ENCODE measurements around the gene CALY.

CALY gene

DNA sequence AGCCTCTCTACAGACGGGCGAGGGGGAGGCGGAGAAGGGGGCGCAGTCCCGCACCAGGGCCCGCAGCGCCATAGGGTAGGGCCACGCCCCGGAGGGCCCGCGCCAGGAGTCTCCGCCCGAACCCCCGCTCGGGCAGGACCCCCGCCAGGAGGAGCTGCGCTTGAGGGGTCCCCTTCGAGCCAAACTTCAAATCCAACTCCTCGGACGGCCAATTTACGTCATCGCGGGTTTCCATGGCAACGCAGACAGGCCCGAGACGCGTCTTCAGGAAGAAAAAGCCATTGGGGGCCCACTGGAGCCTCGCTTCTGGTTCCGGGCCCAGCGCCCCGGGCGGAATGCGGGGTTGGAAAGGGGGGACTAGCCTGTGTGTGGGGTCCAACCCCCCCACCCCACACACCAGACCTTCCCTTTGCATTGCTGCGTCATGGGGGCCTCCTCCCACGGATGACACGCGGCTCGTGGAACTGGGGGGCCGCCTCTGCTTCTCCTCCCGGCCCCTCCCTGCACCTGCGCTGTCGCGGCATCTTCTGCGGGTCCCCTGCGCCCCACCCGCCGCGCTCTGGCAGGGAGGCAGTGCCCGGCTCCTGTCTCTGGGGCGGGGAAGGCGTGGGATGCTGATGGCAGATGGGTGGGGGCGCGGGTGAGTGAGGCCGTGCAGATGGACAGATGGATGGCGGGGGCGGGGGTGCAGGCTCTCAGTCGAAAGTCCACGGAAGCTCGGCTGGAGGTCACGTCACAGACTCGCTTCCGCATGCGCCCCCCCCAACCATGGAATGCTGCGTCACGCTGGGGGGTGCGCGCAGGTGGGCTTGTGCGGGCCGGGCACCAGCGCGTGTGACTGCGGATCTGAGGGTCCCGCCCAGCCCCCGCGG, 1.2 kb downstream of the CALY start:
- no peak overlapping the region for H3K4me3 ChIP-seq (ENCODE audit: low read depth, low read length)
- TF ChIP-seq, protein P1, sequence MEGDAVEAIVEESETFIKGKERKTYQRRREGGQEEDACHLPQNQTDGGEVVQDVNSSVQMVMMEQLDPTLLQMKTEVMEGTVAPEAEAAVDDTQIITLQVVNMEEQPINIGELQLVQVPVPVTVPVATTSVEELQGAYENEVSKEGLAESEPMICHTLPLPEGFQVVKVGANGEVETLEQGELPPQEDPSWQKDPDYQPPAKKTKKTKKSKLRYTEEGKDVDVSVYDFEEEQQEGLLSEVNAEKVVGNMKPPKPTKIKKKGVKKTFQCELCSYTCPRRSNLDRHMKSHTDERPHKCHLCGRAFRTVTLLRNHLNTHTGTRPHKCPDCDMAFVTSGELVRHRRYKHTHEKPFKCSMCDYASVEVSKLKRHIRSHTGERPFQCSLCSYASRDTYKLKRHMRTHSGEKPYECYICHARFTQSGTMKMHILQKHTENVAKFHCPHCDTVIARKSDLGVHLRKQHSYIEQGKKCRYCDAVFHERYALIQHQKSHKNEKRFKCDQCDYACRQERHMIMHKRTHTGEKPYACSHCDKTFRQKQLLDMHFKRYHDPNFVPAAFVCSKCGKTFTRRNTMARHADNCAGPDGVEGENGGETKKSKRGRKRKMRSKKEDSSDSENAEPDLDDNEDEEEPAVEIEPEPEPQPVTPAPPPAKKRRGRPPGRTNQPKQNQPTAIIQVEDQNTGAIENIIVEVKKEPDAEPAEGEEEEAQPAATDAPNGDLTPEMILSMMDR (IDR thresholded peaks at IDR 0.05; ENCODE audit: borderline replicate concordance, insufficient read depth, low read depth, low read length): no peak

DNA sequence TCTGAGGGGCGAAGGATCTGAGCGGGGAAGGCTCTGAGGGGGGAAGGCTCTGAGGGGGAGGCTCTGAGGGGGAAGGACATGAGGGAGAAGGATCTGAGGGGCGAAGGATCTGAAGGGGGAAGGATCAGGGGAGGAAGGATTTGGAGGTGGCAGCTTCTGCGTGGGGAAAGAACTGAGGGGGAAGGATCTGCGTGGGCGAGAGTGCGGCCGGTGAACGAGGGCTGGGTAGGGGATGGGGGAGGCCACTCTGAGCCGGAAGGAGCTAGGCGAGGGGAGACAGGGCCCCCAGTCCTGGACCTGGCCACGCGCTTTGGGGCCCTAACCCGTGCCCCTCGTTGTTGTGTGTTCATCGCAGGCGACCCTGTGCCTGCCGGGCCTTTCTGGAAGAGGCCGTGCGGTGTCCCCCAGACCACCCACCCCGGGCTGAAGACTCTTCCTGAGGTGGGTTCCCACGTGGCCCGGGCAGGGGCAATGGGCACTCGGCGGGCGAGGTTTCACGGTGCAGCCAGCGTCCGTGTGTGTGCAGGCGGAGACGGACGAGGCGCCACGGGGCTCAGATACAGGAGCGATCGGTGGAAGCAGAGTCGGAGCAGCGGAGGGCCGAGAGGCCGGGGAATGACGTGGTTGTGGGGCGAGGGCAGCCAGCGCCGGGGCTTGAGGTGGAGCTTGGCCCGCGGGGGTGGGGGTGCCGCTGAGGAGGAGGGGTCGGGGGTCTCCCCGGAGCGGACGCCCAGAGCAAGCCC, 2.0 kb downstream of the CALY start:
- no peak overlapping the region for H3K4me3 ChIP-seq (ENCODE audit: low read depth, low read length)
- TF ChIP-seq, protein P1 (IDR thresholded peaks at IDR 0.05; ENCODE audit: borderline replicate concordance, insufficient read depth, low read depth, low read length): no peak

DNA sequence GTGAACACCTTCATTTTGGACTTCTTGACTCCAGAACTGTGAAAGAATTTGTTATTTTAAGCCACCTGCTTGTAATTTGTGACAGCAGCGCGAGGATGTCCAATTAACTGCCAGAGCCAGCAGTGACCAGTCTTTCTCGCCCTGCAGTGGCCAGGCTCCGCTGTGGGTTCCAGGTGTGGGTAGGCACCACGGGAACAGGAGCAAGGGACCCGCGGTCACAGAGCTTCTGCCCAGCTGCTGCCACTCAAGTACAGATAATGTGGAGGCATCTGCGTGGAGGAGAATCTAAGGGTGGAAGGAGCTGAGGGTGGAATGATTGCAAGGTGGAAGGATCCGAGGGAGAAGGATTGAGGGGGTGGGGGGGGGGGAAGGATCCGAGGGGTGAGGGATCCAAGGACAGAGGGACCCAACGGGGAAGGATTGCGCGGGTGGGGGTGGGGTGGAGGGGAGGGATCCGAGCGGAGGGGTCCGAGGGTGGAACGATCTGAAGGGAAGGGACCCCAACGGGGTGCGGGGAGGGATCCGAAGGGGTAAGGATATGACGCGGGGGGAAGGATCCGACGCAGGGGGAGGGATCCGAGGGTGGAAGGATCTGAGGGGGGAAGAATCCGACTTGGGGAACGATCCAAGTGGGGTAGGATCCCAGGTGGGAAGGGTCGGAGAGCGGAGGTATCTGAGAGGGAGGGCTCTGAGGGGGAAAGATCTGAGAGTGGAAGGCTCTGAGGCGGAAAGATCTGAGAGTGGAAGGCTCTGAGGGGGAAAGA, 3.6 kb downstream of the CALY start:
- H3K4me3 ChIP-seq (ENCODE audit: low read depth, low read length): no peak overlapping the region
- TF ChIP-seq, protein P1 (IDR thresholded peaks at IDR 0.05; ENCODE audit: borderline replicate concordance, insufficient read depth, low read depth, low read length): no peak

DNA sequence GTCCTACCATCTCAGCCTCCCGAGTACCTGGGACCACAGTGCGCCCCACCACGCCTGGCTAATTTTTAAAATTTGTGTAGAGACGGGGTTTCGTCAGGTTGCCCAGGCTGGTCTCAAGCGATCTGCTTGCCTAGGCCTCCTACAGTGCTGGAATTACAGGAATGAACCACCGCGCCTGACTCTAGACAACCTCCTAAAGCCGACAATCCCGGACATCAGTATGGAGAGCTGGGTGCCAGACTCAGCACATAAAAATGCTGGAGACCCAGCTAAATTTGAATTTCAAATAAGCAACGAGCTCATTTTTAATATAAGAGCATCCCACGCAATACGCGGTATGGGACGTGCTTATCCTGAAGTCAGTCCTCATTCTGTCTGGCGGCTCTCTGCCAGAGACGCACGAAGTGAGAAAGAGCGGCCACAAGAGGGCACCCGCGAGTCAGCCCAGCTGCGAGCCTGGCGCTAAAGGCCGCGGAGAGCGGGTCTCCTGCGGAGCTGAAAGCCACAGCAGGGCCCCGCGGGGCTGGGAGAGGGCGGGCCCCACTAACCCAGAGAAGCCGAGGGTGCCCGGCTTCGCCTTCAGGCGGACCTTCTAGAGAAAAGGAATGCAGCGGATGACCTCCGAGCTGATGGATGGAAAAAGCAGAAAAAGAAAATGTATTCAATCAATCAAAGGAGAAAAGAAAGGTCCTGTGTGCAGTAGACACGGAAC, 7.0 kb downstream of the CALY start:
- H3K4me3 ChIP-seq (ENCODE audit: low read depth, low read length): no peak overlapping the region
- TF ChIP-seq, protein P1 (IDR thresholded peaks at IDR 0.05; ENCODE audit: borderline replicate concordance, insufficient read depth, low read depth, low read length): peak; percentile 91

DNA sequence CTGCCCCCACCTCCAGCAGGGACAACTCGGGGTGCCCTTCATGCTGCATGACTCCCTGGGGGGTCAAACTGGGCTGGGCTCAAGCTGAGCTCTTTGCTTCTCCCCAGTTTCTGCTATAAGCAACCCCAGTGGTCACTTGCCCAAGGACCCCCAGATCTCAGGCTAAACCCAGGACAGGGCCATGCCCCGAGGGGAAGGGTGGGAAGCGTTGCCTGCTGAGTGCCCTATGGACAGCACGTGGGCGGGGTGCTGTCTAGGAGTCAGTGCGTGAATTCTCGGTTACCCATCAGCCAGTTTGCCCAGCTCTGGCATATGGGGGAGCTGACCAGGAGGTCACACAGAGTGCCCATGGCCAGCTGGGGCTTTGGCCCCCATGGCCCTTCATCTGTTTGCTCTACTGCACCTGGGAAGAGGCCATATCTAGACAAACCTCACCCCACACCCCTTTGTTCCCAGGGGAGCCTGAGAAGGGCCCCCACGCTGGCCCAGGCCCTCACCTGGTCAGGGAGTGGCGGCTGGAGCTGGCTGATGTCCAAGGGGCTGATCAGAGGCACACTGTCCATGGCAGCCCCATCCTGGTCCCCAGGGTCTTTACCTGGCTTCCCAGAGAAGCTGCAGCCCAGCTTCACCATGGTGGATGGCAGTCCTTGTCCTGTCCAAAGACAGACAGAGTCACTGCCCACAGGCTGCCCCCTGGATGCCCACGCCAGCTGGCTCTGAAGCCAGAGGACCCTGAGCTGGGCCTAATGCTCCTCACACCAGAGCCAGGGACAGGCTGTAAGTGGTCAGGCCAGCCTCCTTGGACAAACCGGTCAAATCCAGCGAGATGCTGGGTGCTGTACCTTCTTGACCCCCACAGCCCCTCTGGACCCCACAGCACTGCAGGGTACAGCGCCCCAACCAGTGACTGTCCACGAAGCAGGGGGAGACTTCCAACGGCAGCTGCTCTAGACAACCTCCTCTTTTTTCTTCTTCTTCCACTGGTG, 8.0 kb downstream of the CALY start:
- H3K4me3 ChIP-seq (ENCODE audit: low read depth, low read length): no peak overlapping the region
- TF ChIP-seq, protein P1 (IDR thresholded peaks at IDR 0.05; ENCODE audit: borderline replicate concordance, insufficient read depth, low read depth, low read length): no peak

Data from GM12875 (cell line).